Measurements from ENCODE around the gene PRND. TPM values are rescaled to one million over a fixed set of nuclear protein-coding genes. Genes with fewer than 3 reads are reported as not detected.
"Not testable (repeated sequence)": the region's sequence is repeated elsewhere in the genome, so short reads cannot be mapped to it uniquely, and the experiment has no call there.

The PRND gene
- total and polyA plus RNA-seq, 2 donors = 0.04 to 30.6 TPM

DNA sequence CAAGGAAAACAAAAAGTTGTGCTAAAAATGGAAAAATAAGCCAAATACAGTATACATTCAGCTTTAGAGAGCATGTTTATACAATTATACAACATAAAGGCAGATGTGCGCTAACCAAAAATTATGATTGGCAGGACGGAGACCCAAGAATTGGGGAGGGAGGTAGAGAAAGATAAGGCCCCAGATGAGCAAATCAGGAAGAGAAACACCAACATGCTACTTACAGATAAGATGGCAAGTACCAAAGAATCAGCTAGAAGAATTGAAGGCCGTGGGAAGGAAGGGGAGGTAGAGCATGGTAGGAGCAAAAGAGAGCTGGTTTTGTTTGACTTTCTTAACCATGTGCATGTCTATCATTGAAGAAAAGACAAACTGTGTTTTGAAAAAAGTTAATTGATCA is 45.4 kb downstream of the PRND start:
- no peaks in the 10 kb centered on the region for H3K36me3 ChIP-seq (ENCODE audit: insufficient read depth)
- H3K4me1 ChIP-seq (ENCODE audit: insufficient read depth) = no peaks in the 10 kb centered on the region
- H3K27ac ChIP-seq (ENCODE audit: low read depth) = no peak overlapping the region
- DNase-seq (ENCODE audit: extremely low spot score) = no peak
- 91% methylated on average over 3 of the region's 3 CpGs for WGBS
- H3K4me3 ChIP-seq (ENCODE audit: low read depth, low read length) = no peak overlapping the region

DNA sequence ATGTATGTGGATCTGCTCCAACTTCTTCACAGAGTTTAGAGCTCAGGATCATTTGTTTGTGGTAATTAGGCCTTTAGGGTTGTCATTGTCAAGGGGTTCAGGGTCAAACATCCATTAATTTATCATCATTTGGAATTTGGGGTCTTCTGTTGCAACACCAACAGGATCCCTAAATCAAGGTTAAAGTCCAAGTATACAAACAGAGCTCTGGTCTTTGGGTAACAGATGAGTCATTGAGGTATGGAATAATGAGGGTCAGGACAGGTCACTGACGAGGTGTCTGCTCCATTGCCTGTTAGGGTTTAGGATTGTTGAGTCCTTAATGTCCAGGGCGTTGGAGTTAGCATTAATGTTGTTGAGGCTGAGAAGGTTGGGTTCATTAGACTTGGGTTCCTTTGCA is 47.6 kb downstream of the PRND start:
- Histone ChIP-seq H3K4me1 (ENCODE audit: insufficient read depth) (no peaks in the 10 kb centered on the region), H3K36me3 (ENCODE audit: insufficient read depth) (no peaks in the 10 kb centered on the region), H3K4me3 (ENCODE audit: low read depth, low read length) (no peak overlapping the region), H3K27ac (ENCODE audit: low read depth) (no peak overlapping the region)
- WGBS = 70% methylated on average over 2 of the region's 2 CpGs
- DNase-seq (ENCODE audit: extremely low spot score) = no peak

DNA sequence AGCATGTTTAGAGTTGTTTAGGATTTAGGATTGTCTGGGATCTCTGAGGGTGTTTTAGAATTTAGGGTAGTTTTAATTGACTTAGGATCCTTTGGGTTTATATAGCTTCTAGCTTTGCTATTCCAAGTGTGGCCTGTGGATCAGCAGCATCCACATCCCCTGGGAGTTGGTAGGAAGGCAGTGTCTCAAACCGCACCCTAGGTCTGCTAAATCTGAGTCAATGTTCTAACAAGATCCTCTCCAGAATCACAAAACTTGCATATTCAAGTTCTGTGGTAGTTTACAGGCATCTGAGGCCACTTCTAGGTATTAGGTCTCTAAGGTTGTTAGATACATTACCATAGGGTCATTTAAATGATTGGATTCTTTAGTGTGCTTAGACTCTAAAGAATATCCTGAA is 48.3 kb downstream of the PRND start:
- no peak for DNase-seq (ENCODE audit: extremely low spot score)
- Histone ChIP-seq H3K4me1 (ENCODE audit: insufficient read depth) (no peaks in the 10 kb centered on the region), H3K27ac (ENCODE audit: low read depth) (no peak overlapping the region), H3K36me3 (ENCODE audit: insufficient read depth) (no peaks in the 10 kb centered on the region), H3K4me3 (ENCODE audit: low read depth, low read length) (no peak overlapping the region)
- 78% methylated on average over 1 of the region's 1 CpG for WGBS

DNA sequence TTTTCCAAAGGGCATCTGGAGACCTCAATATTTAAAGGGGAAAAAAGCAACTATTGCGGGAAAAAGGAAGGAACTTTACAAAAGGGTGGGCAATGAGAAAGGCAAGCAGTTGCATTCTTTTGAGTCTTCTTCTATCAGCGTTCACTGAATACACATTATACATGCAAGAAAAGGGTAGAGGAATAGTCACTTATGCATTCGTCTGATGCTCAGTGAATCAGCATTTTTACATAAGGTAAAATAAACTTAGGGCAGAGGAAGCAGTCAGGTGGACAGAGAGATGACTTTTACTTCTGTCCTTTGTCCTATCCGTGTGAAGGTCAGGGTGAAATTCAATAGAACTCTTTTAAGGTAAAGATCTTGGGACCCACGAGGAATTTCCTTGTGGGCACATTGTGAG is 49.3 kb downstream of the PRND start:
- Histone ChIP-seq H3K4me3 (ENCODE audit: low read depth, low read length) (no peak overlapping the region), H3K4me1 (ENCODE audit: insufficient read depth) (no peaks in the 10 kb centered on the region), H3K36me3 (ENCODE audit: insufficient read depth) (no peaks in the 10 kb centered on the region), H3K27ac (ENCODE audit: low read depth) (no peak overlapping the region)
- WGBS = 74% methylated on average over 5 of the region's 5 CpGs
- no peak for DNase-seq (ENCODE audit: extremely low spot score)

DNA sequence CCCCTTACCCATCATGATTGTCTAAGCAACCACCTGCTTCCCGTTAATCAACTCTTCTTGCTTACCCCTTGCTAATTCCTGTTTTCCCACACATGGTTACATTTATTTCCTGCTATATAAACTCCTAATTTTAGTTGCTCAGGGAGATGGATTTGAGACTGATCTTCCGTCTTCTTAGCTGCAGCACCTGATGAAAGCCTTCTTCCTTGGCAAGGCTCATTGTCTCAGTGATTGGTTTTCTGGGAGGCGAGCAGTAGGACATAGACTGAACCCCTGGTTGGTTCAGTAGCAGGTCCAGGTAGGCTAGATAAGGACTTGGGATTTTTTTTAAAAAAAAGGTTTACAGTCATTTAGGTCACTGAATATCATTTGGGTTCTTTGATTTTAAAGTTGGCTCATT is 50.4 kb downstream of the PRND start:
- no peaks in the 10 kb centered on the region for H3K36me3 ChIP-seq (ENCODE audit: insufficient read depth)
- H3K4me1 ChIP-seq (ENCODE audit: insufficient read depth) = no peaks in the 10 kb centered on the region
- no peak overlapping the region for H3K27ac ChIP-seq (ENCODE audit: low read depth)
- WGBS = 94% methylated on average over 3 of the region's 3 CpGs
- DNase-seq (ENCODE audit: extremely low spot score) = no peak
- H3K4me3 ChIP-seq (ENCODE audit: low read depth, low read length) = no peak overlapping the region

DNA sequence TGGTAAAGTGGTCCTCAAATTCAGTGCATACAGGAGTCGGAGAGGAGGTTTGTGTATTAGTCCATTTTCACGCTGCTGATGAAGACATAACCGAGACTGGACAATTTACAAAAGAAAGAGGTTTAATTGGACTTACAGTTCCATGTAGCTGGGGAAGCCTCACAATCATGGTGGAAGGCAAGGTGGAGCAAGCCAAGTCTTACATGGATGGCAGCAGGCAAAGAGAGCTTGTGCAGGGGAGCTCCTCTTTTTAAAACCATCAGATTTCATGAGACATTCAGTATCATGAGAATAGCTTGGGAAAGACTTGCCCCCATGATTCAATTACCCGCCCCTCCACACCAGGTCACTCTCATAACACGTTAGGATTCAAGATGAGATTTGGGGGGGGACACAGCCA is 51.3 kb downstream of the PRND start:
- DNase-seq (ENCODE audit: extremely low spot score); H3K4me3 ChIP-seq (ENCODE audit: low read depth, low read length); H3K4me1 ChIP-seq (ENCODE audit: insufficient read depth); H3K27ac ChIP-seq (ENCODE audit: low read depth); H3K36me3 ChIP-seq (ENCODE audit: insufficient read depth): not testable (repeated sequence)
- WGBS = 87% methylated on average over 5 of the region's 5 CpGs

DNA sequence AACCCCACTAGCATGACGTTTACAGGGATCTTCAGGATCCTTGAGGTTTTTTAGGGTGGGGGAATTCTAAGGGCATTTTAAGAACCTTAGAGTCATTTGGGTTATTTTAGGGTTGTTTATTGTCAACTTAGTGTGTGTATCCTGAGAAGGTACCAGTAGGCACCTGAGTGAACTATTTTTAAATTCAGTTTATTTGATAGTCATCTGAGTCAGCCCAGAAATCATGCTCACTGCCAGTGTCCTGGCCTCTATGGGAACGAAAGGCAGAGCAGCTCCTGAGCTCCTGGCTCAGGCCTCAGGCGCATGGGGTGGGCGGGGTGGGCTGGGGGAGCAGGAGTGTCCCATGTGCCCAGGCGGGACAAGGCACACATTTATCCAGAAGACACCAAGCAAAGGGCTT is 52.0 kb downstream of the PRND start:
- Histone ChIP-seq H3K36me3 (ENCODE audit: insufficient read depth) (no peaks in the 10 kb centered on the region), H3K4me3 (ENCODE audit: low read depth, low read length) (no peak overlapping the region), H3K4me1 (ENCODE audit: insufficient read depth) (no peaks in the 10 kb centered on the region), H3K27ac (ENCODE audit: low read depth) (no peak overlapping the region)
- WGBS = 89% methylated on average over 5 of the region's 5 CpGs
- no peak for DNase-seq (ENCODE audit: extremely low spot score)

DNA sequence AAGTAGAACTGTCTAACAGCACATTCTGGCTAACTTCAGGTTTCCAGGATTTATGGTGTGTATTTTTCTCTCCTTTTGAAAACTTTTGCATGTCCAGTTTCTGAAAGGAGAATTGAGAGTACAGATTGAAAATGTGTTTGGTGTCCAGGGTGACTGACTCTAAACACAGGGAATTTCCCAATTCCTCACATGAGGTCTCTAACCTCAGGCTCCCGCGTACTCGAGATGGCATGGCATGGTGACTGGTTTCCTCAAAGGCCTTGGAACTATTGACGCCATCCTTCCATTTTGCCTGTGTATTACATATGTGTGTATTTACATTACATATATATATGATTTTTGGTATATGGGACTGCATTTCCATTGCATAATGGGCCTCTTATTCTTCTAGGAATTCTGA is 52.5 kb downstream of the PRND start:
- Histone ChIP-seq H3K36me3 (ENCODE audit: insufficient read depth) (no peaks in the 10 kb centered on the region), H3K4me3 (ENCODE audit: low read depth, low read length) (no peak overlapping the region), H3K27ac (ENCODE audit: low read depth) (no peak overlapping the region), H3K4me1 (ENCODE audit: insufficient read depth) (no peaks in the 10 kb centered on the region)
- DNase-seq (ENCODE audit: extremely low spot score) = no peak
- WGBS = 91% methylated on average over 4 of the region's 4 CpGs

DNA sequence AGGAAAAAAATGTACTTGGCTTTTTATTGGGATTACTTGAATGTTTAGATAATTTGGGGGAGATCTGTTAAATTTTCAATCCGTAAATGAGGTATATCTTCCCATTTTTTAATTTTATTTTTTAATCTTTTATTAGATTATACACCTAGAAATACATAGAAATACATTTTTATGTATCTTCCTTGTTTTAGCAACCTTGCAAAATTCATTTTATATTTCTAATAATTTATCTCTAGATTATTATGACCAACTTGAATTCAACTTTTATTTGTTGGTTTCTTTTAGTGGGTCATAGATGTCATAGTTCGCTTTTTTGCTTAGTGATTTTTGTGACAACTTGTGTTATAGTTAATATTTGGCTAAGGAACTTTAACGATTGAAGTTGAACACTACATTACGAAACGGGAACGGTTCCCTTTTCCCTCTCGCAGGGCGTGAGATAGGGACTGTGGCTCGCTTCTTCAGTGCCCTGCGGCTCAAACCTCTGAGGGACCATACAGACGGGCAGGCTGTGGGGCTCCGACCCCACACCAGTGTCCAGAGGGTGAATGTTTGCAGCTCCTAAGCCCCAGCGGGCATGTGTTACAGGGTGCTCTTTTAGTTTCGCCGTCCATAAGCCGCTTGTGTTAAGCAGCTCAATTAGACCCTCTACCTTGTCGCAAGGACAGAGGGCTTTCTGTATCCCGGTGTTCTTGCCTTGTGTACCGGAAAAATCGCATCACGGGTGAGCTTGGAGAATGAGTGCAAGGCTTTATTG is 53.8 kb downstream of the PRND start:
- no peaks in the 10 kb centered on the region for H3K36me3 ChIP-seq (ENCODE audit: insufficient read depth)
- WGBS = 86% methylated on average over 21 of the region's 21 CpGs
- no peak overlapping the region for H3K4me3 ChIP-seq (ENCODE audit: low read depth, low read length)
- DNase-seq (ENCODE audit: extremely low spot score) = no peak
- no peak overlapping the region for H3K27ac ChIP-seq (ENCODE audit: low read depth)
- H3K4me1 ChIP-seq (ENCODE audit: insufficient read depth) = no peaks in the 10 kb centered on the region

DNA sequence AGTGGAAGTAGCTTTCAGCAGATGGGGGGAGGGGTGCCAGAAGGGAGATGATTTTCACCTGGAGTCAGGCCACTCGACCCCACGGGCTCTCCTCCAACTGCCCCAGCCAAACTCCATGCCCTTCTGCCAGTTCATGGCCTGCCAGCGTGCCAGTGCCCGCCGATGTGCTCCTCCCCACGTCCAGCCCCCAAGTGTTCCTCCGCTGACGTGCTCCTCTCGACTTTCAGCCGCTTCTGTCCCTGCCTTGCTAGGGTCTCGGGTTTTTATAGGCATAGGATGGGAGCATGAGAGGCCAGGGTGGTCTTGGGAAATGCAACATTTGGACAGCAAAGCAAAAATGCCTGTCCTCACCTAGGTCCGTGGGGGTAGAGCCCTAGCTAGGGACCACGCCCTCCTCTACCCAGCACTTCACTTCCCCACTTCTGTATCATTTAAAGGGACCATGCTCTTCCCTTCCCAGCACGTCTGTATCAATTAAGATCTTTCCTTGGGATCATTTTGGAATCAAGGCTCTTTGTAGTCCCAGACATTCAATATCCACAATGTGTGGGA is 54.4 kb downstream of the PRND start:
- Histone ChIP-seq H3K4me1 (ENCODE audit: insufficient read depth) (no peaks in the 10 kb centered on the region), H3K36me3 (ENCODE audit: insufficient read depth) (no peaks in the 10 kb centered on the region), H3K27ac (ENCODE audit: low read depth) (no peak overlapping the region), H3K4me3 (ENCODE audit: low read depth, low read length) (no peak overlapping the region)
- DNase-seq (ENCODE audit: extremely low spot score) = no peak
- WGBS = 69% methylated on average over 14 of the region's 14 CpGs

Other genes with a start within 250 kb of the PRND start
- 107 TPM for gene PRNP, start 35.5 kb upstream of the PRND start, total RNA-seq
- 206 TPM for gene PRNP, start 35.5 kb upstream of the PRND start, polyA plus RNA-seq
- gene RASSF2, start 101.7 kb downstream of the PRND start, total RNA-seq = 100 TPM
- 9.3 TPM for gene RASSF2, start 101.7 kb downstream of the PRND start, polyA plus RNA-seq

Data from urinary bladder (tissue), 4 donors.